Liver (tissue), 9 donors: ENCODE results near the gene TMEM248. TPM values are rescaled to one million over a fixed set of nuclear protein-coding genes. Genes with fewer than 3 reads are reported as not detected.
"Not testable (repeated sequence)": the region's sequence is repeated elsewhere in the genome, so short reads cannot be mapped to it uniquely, and the experiment has no call there.

ENCODE experiments used
- DNase-seq: peaks from one replicate; pipeline ENCODE4 v3.0.0-alpha.2; 2017; ENCODE audit warnings: low spot score
- H3K27ac ChIP-seq, 2 donors: one replicate each; pipeline ENCODE4 v1.7.0; 2013; ENCODE audit warnings: inconsistent platforms in 2 of 2, low read length in 2 of 2, control low read depth in 1 of 2, low read depth in 1 of 2, mild to moderate bottlenecking in 1 of 2
- H3K27me3 ChIP-seq, 4 donors: one replicate each; pipeline versions ENCODE4 v1.6.1 to v1.7.0; 2013; ENCODE audit warnings: low read length in 3 of 4, inconsistent platforms in 1 of 4, mild to moderate bottlenecking in 1 of 4, moderate library complexity in 1 of 4; ENCODE audit not compliant: control insufficient read depth in 4 of 4, insufficient read depth in 4 of 4
- H3K36me3 ChIP-seq, 4 donors: one replicate each; pipeline versions ENCODE4 v1.6.1 to v1.7.0; 2013; ENCODE audit warnings: low read length in 3 of 4, mild to moderate bottlenecking in 3 of 4, low read depth in 1 of 4, moderate library complexity in 1 of 4; ENCODE audit not compliant: control insufficient read depth in 4 of 4, insufficient read depth in 3 of 4
- H3K4me1 ChIP-seq, 4 donors: one replicate each; pipeline versions ENCODE4 v1.6.1 to v1.7.0; 2013; ENCODE audit warnings: low read length in 3 of 4, mild to moderate bottlenecking in 3 of 4, moderate library complexity in 1 of 4; ENCODE audit not compliant: control insufficient read depth in 4 of 4, insufficient read depth in 4 of 4
- H3K4me3 ChIP-seq, 3 donors: one replicate each; pipeline versions ENCODE4 v1.6.1 to v1.7.0; 2013; ENCODE audit warnings: low read length in 3 of 3, control low read depth in 1 of 3, low read depth in 1 of 3, mild to moderate bottlenecking in 1 of 3
- H3K9ac ChIP-seq, 2 donors: one replicate each; pipeline ENCODE4 v1.7.0; 2013; ENCODE audit warnings: low read length in 2 of 2, mild to moderate bottlenecking in 2 of 2, moderate library complexity in 2 of 2, control low read depth in 1 of 2, low read depth in 1 of 2
- H3K9me3 ChIP-seq, 4 donors: one replicate each; pipeline versions ENCODE4 v1.6.1 to v1.7.0; 2013; ENCODE audit warnings: low read length in 3 of 4; ENCODE audit not compliant: control insufficient read depth in 4 of 4
- ATF3 ChIP-seq: IDR thresholded peaks from 2 replicates; pipeline ENCODE4 v1.6.1; 2016; ENCODE audit warnings: antibody characterized with exemption
- CTCF ChIP-seq: fragments of 150-350 bp; IDR thresholded peaks from 2 replicates; pipeline ENCODE4 v1.5.1; 2017; ENCODE audit warnings: improper control_type of control experiment, low read depth, low read length; ENCODE audit not compliant: missing input control
- EGR1 ChIP-seq, 2 donors: IDR thresholded peaks; 2 replicates each; pipeline ENCODE4 v1.6.1; 2016 to 2018; ENCODE audit warnings: antibody characterized with exemption in 2 of 2, low read depth in 2 of 2
- FOXA1 ChIP-seq: IDR thresholded peaks from 2 replicates; pipeline ENCODE4 v1.6.1; 2016; ENCODE audit warnings: antibody characterized with exemption
- FOXA2 ChIP-seq: IDR thresholded peaks from 2 replicates; pipeline ENCODE4 v1.6.1; 2016; ENCODE audit warnings: antibody characterized with exemption
- GABPA ChIP-seq, 2 donors: IDR thresholded peaks in 1 of 2; conservative IDR thresholded peaks in 1 of 2; 2 replicates each; pipeline ENCODE4 v1.6.1; 2016; ENCODE audit warnings: antibody characterized with exemption in 2 of 2, mild to moderate bottlenecking in 1 of 2, moderate library complexity in 1 of 2
- HNF4A ChIP-seq, 2 donors: conservative IDR thresholded peaks; 2 replicates each; pipeline ENCODE4 v1.6.1; 2016; ENCODE audit warnings: antibody characterized with exemption in 2 of 2, mild to moderate bottlenecking in 2 of 2
- HNF4G ChIP-seq: IDR thresholded peaks from 2 replicates; pipeline ENCODE4 v1.6.1; 2016; ENCODE audit warnings: antibody characterized with exemption
- JUND ChIP-seq, 2 donors: IDR thresholded peaks; 2 replicates each; pipeline ENCODE4 v1.6.1; 2016; ENCODE audit warnings: antibody characterized with exemption in 2 of 2
- MAX ChIP-seq: IDR thresholded peaks from 2 replicates; pipeline ENCODE4 v1.6.1; 2016; ENCODE audit warnings: antibody characterized with exemption
- NR2F2 ChIP-seq: IDR thresholded peaks from 2 replicates; pipeline ENCODE4 v1.6.1; 2016; ENCODE audit warnings: antibody characterized with exemption
- RAD21 ChIP-seq, 2 donors: IDR thresholded peaks; 2 replicates each; pipeline ENCODE4 v1.6.1; 2016; ENCODE audit warnings: antibody characterized with exemption in 2 of 2, mild to moderate bottlenecking in 2 of 2
- RXRA ChIP-seq, 2 donors: IDR thresholded peaks; 2 replicates each; pipeline ENCODE4 v1.6.1; 2017 to 2018; ENCODE audit warnings: antibody characterized with exemption in 2 of 2, mild to moderate bottlenecking in 1 of 2
- SP1 ChIP-seq: IDR thresholded peaks from 2 replicates; pipeline ENCODE4 v1.6.1; 2018; ENCODE audit warnings: antibody characterized with exemption, mild to moderate bottlenecking
- TAF1 ChIP-seq: conservative IDR thresholded peaks from 2 replicates; pipeline ENCODE4 v1.6.1; 2016; ENCODE audit warnings: antibody characterized with exemption, mild to moderate bottlenecking
- YY1 ChIP-seq: IDR thresholded peaks from 2 replicates; pipeline ENCODE4 v1.6.1; 2016; ENCODE audit warnings: antibody characterized with exemption, mild to moderate bottlenecking
- WGBS: extraction: QIAGEN DNeasy Blood & Tissue Kit; methylation state at CpG from one replicate; pipeline ENCODE4 v1.1.7; 2013; 5-methylcytosine and 5-hydroxymethylcytosine counted together
- polyA plus RNA-seq, 2 donors: library from polyadenylated mRNA; stranded (reverse) in 1 of 2; unstranded in 1 of 2; fragments of 200-250 nt in 1 of 2; fragments of >200 nt in 1 of 2; fragmentation: Nextera tagmentation in 1 of 2; extraction: Ambion mirVana in 1 of 2; gene quantifications; one replicate each; pipeline versions ENCODE4 v1.2.1 to v1.2.3, GENCODE V29; 2013 to 2015
- total RNA-seq, 2 donors: library from RNA; depleted of rRNA; stranded (reverse); fragments of >200 nt; gene quantifications; one replicate each; pipeline ENCODE4 v1.2.3, GENCODE V29; 2014
- TF ChIP-seq, protein P1 (sequence below): IDR thresholded peaks from 2 replicates; pipeline ENCODE4 v1.6.1; 2016; ENCODE audit warnings: antibody characterized with exemption
- donor health status: healthy.
- donor health status: healthy.
- donor health status: healthy.
- donor health status: healthy.
- donor health status: healthy.

The TMEM248 gene
- total and polyA plus RNA-seq, 4 donors = 31.4 to 45.6 (median 41.6) TPM

DNA sequence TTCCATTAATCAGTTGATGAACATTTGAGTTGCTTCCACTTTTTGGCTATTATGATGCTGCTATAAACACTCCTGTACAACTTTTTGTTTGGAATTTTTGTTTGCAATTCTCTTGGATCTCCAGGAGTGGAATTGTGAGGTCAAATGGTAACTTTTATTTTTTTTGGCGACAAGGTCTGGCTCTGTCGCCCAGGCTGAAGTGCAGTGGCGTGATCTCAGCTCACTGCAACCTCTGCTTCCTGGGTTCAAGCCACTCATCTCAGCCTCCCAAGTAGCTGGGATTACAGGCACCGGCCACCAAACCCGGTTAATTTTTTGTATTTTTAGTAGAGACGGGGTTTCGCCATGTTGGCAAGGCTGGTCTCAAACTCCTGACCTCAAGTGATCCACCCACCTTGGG is 3.1 kb upstream of the TMEM248 start:
- H3K4me3 ChIP-seq, H3K9ac ChIP-seq, DNase-seq, H3K27ac ChIP-seq, H3K9me3 ChIP-seq, H3K27me3 ChIP-seq, H3K36me3 ChIP-seq: not testable (repeated sequence)
- H3K4me1 ChIP-seq = peaks cover 2 to 24% (median 14%) of the 10 kb centered on the region in 4 donors
- TF ChIP-seq RXRA (IDR thresholded peaks at IDR 0.05) = peak; percentile 9 to 34
- peak; percentile 8 for TF ChIP-seq SP1
- peak; percentile 24 to 35 for TF ChIP-seq HNF4A (conservative IDR thresholded peaks at IDR 0.05)
- WGBS = 38% methylated on average over 7 of the region's 7 CpGs

DNA sequence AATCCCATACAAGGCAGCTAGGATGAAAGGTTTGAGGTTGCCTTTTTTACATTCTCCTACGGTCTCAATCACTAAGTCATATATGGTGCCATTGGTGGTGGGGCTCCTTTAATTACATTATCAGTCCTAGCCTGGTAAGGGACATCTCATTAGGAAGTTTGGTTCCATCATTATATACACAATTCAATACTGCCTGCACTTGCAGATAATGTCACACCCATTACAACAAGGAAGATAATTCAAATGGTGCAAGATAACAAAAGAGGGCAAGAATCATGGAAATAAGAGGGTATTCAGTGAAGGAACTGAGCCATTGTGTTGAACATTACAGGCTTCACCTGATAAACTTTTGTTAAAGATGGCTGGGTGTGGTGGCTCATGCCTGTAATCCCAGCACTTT is 1.7 kb upstream of the TMEM248 start:
- 99% methylated on average over 1 of the region's 1 CpG for WGBS
- Histone ChIP-seq H3K27me3 (no peaks in the 10 kb centered on the region), H3K9me3 (no peaks in the 10 kb centered on the region), H3K9ac (no peak overlapping the region), H3K4me1 (peaks cover 2 to 29% (median 18%) of the 10 kb centered on the region in 4 donors), H3K4me3 (no peak overlapping the region), H3K36me3 (no peaks in the 10 kb centered on the region), H3K27ac (no peak overlapping the region)
- DNase-seq = no peak
- TF ChIP-seq JUND (IDR thresholded peaks at IDR 0.05) (no peak), RXRA (IDR thresholded peaks at IDR 0.05) (no peak), GABPA (IDR thresholded peaks at IDR 0.05 in 1 of 2, conservative IDR thresholded peaks at IDR 0.05 in 1 of 2) (no peak), HNF4G (no peak), HNF4A (conservative IDR thresholded peaks at IDR 0.05) (no peak), RAD21 (IDR thresholded peaks at IDR 0.05) (no peak), MAX (no peak), FOXA2 (no peak), SP1 (no peak), EGR1 (IDR thresholded peaks at IDR 0.05; ENCODE audit: low read depth in 2 of 2) (no peak), NR2F2 (no peak)
- TF ChIP-seq, protein P1, sequence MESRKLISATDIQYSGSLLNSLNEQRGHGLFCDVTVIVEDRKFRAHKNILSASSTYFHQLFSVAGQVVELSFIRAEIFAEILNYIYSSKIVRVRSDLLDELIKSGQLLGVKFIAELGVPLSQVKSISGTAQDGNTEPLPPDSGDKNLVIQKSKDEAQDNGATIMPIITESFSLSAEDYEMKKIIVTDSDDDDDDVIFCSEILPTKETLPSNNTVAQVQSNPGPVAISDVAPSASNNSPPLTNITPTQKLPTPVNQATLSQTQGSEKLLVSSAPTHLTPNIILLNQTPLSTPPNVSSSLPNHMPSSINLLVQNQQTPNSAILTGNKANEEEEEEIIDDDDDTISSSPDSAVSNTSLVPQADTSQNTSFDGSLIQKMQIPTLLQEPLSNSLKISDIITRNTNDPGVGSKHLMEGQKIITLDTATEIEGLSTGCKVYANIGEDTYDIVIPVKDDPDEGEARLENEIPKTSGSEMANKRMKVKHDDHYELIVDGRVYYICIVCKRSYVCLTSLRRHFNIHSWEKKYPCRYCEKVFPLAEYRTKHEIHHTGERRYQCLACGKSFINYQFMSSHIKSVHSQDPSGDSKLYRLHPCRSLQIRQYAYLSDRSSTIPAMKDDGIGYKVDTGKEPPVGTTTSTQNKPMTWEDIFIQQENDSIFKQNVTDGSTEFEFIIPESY = no peak

- DNase-seq = no peak
- WGBS = 97% methylated on average over 4 of the region's 4 CpGs
- Histone ChIP-seq H3K27me3 (no peaks in the 10 kb centered on the region), H3K4me1 (peaks cover 2 to 29% (median 18%) of the 10 kb centered on the region in 4 donors), H3K9me3 (no peaks in the 10 kb centered on the region), H3K36me3 (no peaks in the 10 kb centered on the region), H3K27ac (no peak overlapping the region), H3K9ac (no peak overlapping the region), H3K4me3 (no peak overlapping the region)
- TF ChIP-seq TAF1 = no peak
- TF ChIP-seq FOXA1 = no peak
- no peak for TF ChIP-seq MAX
- TF ChIP-seq HNF4G = no peak
- no peak for TF ChIP-seq RXRA (IDR thresholded peaks at IDR 0.05)
- TF ChIP-seq NR2F2 = no peak
- no peak for TF ChIP-seq SP1
- TF ChIP-seq, protein P1 = no peak
- TF ChIP-seq ATF3 = no peak
- no peak for TF ChIP-seq GABPA (IDR thresholded peaks at IDR 0.05 in 1 of 2, conservative IDR thresholded peaks at IDR 0.05 in 1 of 2)
- TF ChIP-seq EGR1 (IDR thresholded peaks at IDR 0.05; ENCODE audit: low read depth in 2 of 2) = no peak
- TF ChIP-seq JUND (IDR thresholded peaks at IDR 0.05) = no peak
- TF ChIP-seq RAD21 (IDR thresholded peaks at IDR 0.05) = no peak
- no peak for TF ChIP-seq CTCF
- TF ChIP-seq HNF4A (conservative IDR thresholded peaks at IDR 0.05) = no peak
- TF ChIP-seq YY1 = no peak
Measured at GRCh38 chr7:66919704-66920103, 1.3 kb upstream of the TMEM248 start.
